Subcutaneous abdominal adipose tissue (tissue), 5 donors: ENCODE results near the gene GZMH.
"Not testable (repeated sequence)": the region's sequence is repeated elsewhere in the genome, so short reads cannot be mapped to it uniquely, and the experiment has no call there.

ENCODE experiments used
- H3K27ac ChIP-seq: one replicate; pipeline ENCODE4 v1.7.0; 2013; ENCODE audit warnings: low read depth, mild to moderate bottlenecking, inconsistent platforms, low read length, moderate library complexity
- H3K27me3 ChIP-seq, 5 donors: one replicate each; pipeline ENCODE4 v1.7.0; 2013; ENCODE audit warnings: low read length in 5 of 5, inconsistent platforms in 1 of 5; ENCODE audit not compliant: control insufficient read depth in 5 of 5, insufficient read depth in 4 of 5
- H3K36me3 ChIP-seq, 5 donors: one replicate each; pipeline ENCODE4 v1.7.0; 2013; ENCODE audit warnings: low read length in 5 of 5; ENCODE audit not compliant: control insufficient read depth in 5 of 5, insufficient read depth in 5 of 5
- H3K4me1 ChIP-seq, 5 donors: one replicate each; pipeline ENCODE4 v1.7.0; 2013; ENCODE audit warnings: low read length in 5 of 5, mild to moderate bottlenecking in 3 of 5, moderate library complexity in 1 of 5; ENCODE audit not compliant: control insufficient read depth in 5 of 5, insufficient read depth in 5 of 5
- H3K4me3 ChIP-seq, 5 donors: one replicate each; pipeline ENCODE4 v1.7.0; 2013; ENCODE audit warnings: low read length in 5 of 5, low read depth in 1 of 5
- H3K9ac ChIP-seq, 5 donors: one replicate each; pipeline ENCODE4 v1.7.0; 2013; ENCODE audit warnings: low read length in 5 of 5, mild to moderate bottlenecking in 4 of 5, moderate library complexity in 3 of 5
- H3K9me3 ChIP-seq, 5 donors: one replicate each; pipeline ENCODE4 v1.7.0; 2013; ENCODE audit warnings: low read length in 5 of 5; ENCODE audit not compliant: control insufficient read depth in 5 of 5
- donor health status: healthy.
- donor health status: healthy.
- donor health status: healthy.
- donor health status: healthy.
- donor health status: healthy.

Gene GZMH

DNA sequence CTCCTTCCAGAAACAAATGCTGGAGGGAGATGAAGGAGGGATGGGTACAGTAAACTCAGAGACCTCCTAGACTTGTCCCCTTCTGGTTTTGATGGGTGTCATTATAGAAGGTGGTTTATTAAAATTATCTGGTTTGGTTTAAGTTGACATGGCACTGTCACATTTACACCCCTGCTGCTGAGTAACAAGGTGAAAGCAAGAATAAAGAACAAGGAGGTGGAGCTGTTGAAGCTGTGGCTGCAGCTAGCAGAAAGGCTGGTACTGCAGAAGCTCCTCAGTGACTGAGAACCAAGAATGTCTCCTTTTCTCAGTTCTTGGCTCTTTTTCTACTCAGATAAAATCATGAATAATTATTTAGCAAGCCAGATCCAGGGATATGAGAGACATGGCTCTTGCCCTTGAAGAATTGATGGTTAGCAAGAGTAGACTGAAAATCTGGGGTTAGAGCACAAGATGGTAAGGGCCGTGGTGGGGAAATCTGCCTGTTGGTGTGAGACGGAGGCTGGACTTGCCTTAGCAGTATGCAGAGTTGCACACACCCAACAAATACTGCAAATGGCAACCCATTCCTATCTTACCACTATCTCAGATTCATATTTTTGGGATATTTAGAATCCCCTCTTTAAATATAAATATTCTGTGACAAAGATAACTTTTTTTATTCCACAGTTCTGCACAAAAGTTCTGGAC, at the start of gene GZMH:
GZMH (minus strand) TSS at position 31 of the 690 bp plus-strand sequence. CDS start 72 bp downstream, outside the sequence.
- Histone ChIP-seq H3K9me3 (no peaks in the 10 kb centered on the region), H3K4me1 (no peaks in the 10 kb centered on the region), H3K27ac (no peak within 1 kb of the TSS), H3K4me3 (no peak within 1 kb of the TSS), H3K9ac (no peak within 1 kb of the TSS), H3K27me3 (no peaks in the 10 kb centered on the region), H3K36me3 (no peaks in the 10 kb centered on the region)

- not testable (repeated sequence) for H3K27me3 ChIP-seq, H3K9ac ChIP-seq, H3K4me1 ChIP-seq, H3K27ac ChIP-seq, H3K9me3 ChIP-seq, H3K4me3 ChIP-seq, H3K36me3 ChIP-seq
These were observed 38.9 kb upstream of the GZMH start for GRCh38 chr14:24648361-24648760.

DNA sequence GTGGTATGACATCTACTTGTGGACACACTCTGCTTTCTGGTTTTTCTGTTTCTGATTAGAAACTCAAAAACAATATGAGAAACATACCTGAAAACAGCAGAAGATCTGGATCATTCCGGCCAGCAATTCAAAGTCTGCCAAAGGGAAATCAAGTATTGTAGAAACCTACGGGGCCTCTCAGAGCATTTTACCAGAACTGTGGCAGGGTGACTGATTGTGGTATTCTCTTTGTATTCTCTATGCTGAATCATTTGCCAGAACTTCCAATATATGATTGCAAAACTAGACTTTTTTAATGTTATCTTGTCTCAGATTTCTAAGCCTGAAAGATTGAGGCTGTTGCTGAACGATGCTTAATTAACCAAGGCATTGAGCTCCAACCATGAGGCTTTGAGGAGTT, 30.4 kb upstream of the GZMH start:
- no peaks in the 10 kb centered on the region for H3K36me3 ChIP-seq
- H3K27ac ChIP-seq, result no peak overlapping the region
- peaks cover 0 to 2% (median 0%) of the 10 kb centered on the region in 5 donors for H3K27me3 ChIP-seq
- no peak overlapping the region for H3K9ac ChIP-seq
- no peaks in the 10 kb centered on the region for H3K4me1 ChIP-seq
- H3K9me3 ChIP-seq, result no peaks in the 10 kb centered on the region
- no peak overlapping the region for H3K4me3 ChIP-seq

DNA sequence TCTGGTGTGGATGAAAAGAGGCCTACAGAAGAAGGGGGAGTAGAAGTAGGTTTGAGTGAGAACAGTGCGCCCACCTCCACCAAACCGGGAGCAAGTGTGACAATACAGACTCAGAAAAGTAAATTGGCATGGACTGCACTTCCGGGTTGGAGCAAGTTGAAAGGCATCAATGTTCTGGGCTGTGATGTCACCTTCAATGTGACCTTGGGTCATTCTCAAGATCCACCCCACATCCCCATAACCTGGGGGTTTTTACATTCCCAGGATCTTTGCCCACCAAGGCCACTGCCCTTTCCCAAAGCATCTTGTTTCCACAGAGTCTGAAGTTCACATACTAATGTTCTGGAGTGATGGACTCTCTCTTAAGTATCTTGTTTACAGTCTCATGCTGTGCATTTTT, 29.8 kb upstream of the GZMH start:
- no peaks in the 10 kb centered on the region for H3K9me3 ChIP-seq
- no peak overlapping the region for H3K27ac ChIP-seq
- H3K36me3 ChIP-seq, result no peaks in the 10 kb centered on the region
- H3K27me3 ChIP-seq, result no peaks in the 10 kb centered on the region
- H3K4me3 ChIP-seq, result no peak overlapping the region
- no peaks in the 10 kb centered on the region for H3K4me1 ChIP-seq
- no peak overlapping the region for H3K9ac ChIP-seq

- H3K9ac ChIP-seq, result no peak within 1 kb of the TSS
- no peaks in the 10 kb centered on the region for H3K9me3 ChIP-seq
- H3K36me3 ChIP-seq, result no peaks in the 10 kb centered on the region
- no peak within 1 kb of the TSS for H3K27ac ChIP-seq
- H3K27me3 ChIP-seq, result no peaks in the 10 kb centered on the region
- no peaks in the 10 kb centered on the region for H3K4me1 ChIP-seq
- H3K4me3 ChIP-seq, result no peak within 1 kb of the TSS
These were observed 24.7 kb upstream of the GZMH start, which contains the start of gene GZMB for GRCh38 chr14:24634158-24634557. TSS of gene GZMB (minus strand) at chr14:24634190. CDS start at chr14:24634160, 30 bp downstream.

DNA sequence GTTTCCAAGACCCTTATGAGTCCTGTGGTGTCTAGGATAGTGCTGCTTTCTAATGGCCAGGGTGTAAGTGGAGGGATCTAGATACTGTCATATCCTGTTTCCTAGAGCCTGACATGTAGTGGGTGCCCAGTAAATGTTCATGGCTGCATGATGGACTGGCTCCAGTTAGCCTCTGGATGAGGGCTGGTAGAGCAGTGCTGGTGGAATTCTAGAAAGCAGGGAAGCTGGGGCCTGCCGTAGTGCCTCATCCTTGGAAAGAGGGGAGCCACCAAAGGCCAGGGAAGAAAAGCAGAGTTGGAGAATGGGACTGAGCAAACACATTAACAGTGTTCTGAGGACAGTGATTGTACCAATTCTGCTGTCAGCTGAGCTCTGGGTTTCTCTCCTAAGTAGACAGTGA, 23.9 kb upstream of the GZMH start:
- H3K9me3 ChIP-seq, result no peaks in the 10 kb centered on the region
- H3K27ac ChIP-seq, result no peak overlapping the region
- no peaks in the 10 kb centered on the region for H3K4me1 ChIP-seq
- H3K36me3 ChIP-seq, result no peaks in the 10 kb centered on the region
- no peaks in the 10 kb centered on the region for H3K27me3 ChIP-seq
- no peak overlapping the region for H3K4me3 ChIP-seq
- H3K9ac ChIP-seq, result no peak overlapping the region

GRCh38 chr14:24632761-24633160, 23.3 kb upstream of the GZMH start:
- Histone ChIP-seq H3K9ac (no peak overlapping the region), H3K9me3 (no peaks in the 10 kb centered on the region), H3K27me3 (no peaks in the 10 kb centered on the region), H3K27ac (no peak overlapping the region), H3K4me1 (no peaks in the 10 kb centered on the region), H3K4me3 (no peak overlapping the region), H3K36me3 (no peaks in the 10 kb centered on the region)

- Histone ChIP-seq H3K36me3 (no peaks in the 10 kb centered on the region), H3K9me3 (no peaks in the 10 kb centered on the region), H3K9ac (no peak overlapping the region), H3K4me1 (no peaks in the 10 kb centered on the region), H3K27ac (no peak overlapping the region), H3K27me3 (no peaks in the 10 kb centered on the region), H3K4me3 (no peak overlapping the region)
These were observed 22.9 kb upstream of the GZMH start for GRCh38 chr14:24632336-24632735.

- H3K9ac ChIP-seq, result no peak overlapping the region
- no peaks in the 10 kb centered on the region for H3K4me1 ChIP-seq
- no peaks in the 10 kb centered on the region for H3K27me3 ChIP-seq
- H3K9me3 ChIP-seq, result no peaks in the 10 kb centered on the region
- no peak overlapping the region for H3K4me3 ChIP-seq
- no peaks in the 10 kb centered on the region for H3K36me3 ChIP-seq
- no peak overlapping the region for H3K27ac ChIP-seq
These were observed 22.4 kb upstream of the GZMH start for GRCh38 chr14:24631749-24632335.

GRCh38 chr14:24630872-24631477, 21.5 kb upstream of the GZMH start:
- no peak overlapping the region for H3K9ac ChIP-seq
- no peaks in the 10 kb centered on the region for H3K9me3 ChIP-seq
- H3K27me3 ChIP-seq, result no peaks in the 10 kb centered on the region
- H3K27ac ChIP-seq, result no peak overlapping the region
- no peaks in the 10 kb centered on the region for H3K4me1 ChIP-seq
- H3K36me3 ChIP-seq, result no peaks in the 10 kb centered on the region
- no peak overlapping the region for H3K4me3 ChIP-seq
